WTC11 (cell line): ENCODE results near the gene CAMK2D. TPM values are rescaled to one million over a fixed set of nuclear protein-coding genes. Genes with fewer than 3 reads are reported as not detected.

ENCODE experiments used
- ATAC-seq: fragments of 200-7000 bp; cut with Tn5 transposase; 2 replicates; pipeline ENCODE4 v1.10.0; 2021; ENCODE audit warnings: mild to moderate bottlenecking, moderate library complexity
- CTCF ChIA-PET: fragments of 300-600 bp; sonication (Branson Sonifier 250); formaldehyde crosslinking; loops from one replicate; lab custom pipeline; 2021; ENCODE audit warnings: antibody characterized with exemption; lab: Charles Lee
- POLR2A ChIA-PET: fragments of 350-600 bp; sonication (Branson Sonifier 250); formaldehyde crosslinking; loops from one replicate; lab custom pipeline; 2021; ENCODE audit warnings: antibody characterized with exemption; lab: Charles Lee
- DNase-seq: peaks from one replicate; pipeline ENCODE4 v3.0.0; 2021; ENCODE audit warnings: low spot score
- H3K27ac Mint-ChIP-seq: 2 replicates; pipeline ENCODE4 v1.8.0; 2021; ENCODE audit warnings: mixed read lengths
- H3K27me3 Mint-ChIP-seq: 2 replicates; pipeline ENCODE4 v1.8.0; 2021; ENCODE audit warnings: low read depth, mild to moderate bottlenecking, moderate library complexity, mixed read lengths
- H3K36me3 Mint-ChIP-seq: 2 replicates; pipeline ENCODE4 v1.8.0; 2021; ENCODE audit warnings: mixed read lengths
- H3K4me1 Mint-ChIP-seq: 2 replicates; pipeline ENCODE4 v1.8.0; 2022; ENCODE audit warnings: mixed read lengths
- H3K4me3 Mint-ChIP-seq: 2 replicates; pipeline ENCODE4 v1.8.0; 2021; ENCODE audit warnings: mild to moderate bottlenecking, moderate library complexity, mixed read lengths
- H3K9me3 Mint-ChIP-seq: 2 replicates; pipeline ENCODE4 v1.8.0; 2021; ENCODE audit warnings: mixed read lengths
- FOXJ3 ChIP-seq: sonication (generic); formaldehyde crosslinking; IDR thresholded peaks from 2 replicates; pipeline ENCODE4 v1.9.0; 2021; ENCODE audit warnings: missing genetic modification reagents, mild to moderate bottlenecking, borderline replicate concordance
- FOXP4 ChIP-seq: sonication (generic); formaldehyde crosslinking; IDR thresholded peaks from 2 replicates; pipeline ENCODE4 v1.8.0; 2022; ENCODE audit warnings: mild to moderate bottlenecking, missing genetic modification reagents
- KAT7 ChIP-seq: sonication (generic); formaldehyde crosslinking; IDR thresholded peaks from 2 replicates; pipeline ENCODE4 v1.8.1; 2023; ENCODE audit warnings: missing genetic modification reagents, mild to moderate bottlenecking, borderline replicate concordance
- MXD4 ChIP-seq: fragments of 250-450 bp; sonication (Bioruptor Pico); IDR thresholded peaks from 2 replicates; pipeline ENCODE4 v1.8.0; 2021; ENCODE audit warnings: mild to moderate bottlenecking, moderate library complexity, borderline replicate concordance
- NR1H2 ChIP-seq: sonication (generic); formaldehyde crosslinking; IDR thresholded peaks from 2 replicates; pipeline ENCODE4 v1.9.0; 2021; ENCODE audit warnings: mild to moderate bottlenecking, moderate library complexity, missing genetic modification reagents
- NR3C1 ChIP-seq: sonication (generic); formaldehyde crosslinking; conservative IDR thresholded peaks from 2 replicates; pipeline ENCODE4 v1.8.1; 2023; ENCODE audit warnings: low read depth, mild to moderate bottlenecking, missing genetic modification reagents
- SMAD3 ChIP-seq: sonication (generic); formaldehyde crosslinking; IDR thresholded peaks from 2 replicates; pipeline ENCODE4 v1.8.0; 2022; ENCODE audit warnings: missing genetic modification reagents, mild to moderate bottlenecking, borderline replicate concordance
- SOX15 ChIP-seq: fragments of 250-450 bp; sonication (Bioruptor Pico); IDR thresholded peaks from 2 replicates; pipeline ENCODE4 v1.9.0; 2021; ENCODE audit warnings: mild to moderate bottlenecking
- ZNF219 ChIP-seq: sonication (generic); formaldehyde crosslinking; IDR thresholded peaks from 2 replicates; pipeline ENCODE4 v1.8.0; 2023; ENCODE audit warnings: missing genetic modification reagents, mild to moderate bottlenecking, borderline replicate concordance
- ZNF532 ChIP-seq: fragments of 250-450 bp; sonication (Bioruptor Pico); IDR thresholded peaks from 2 replicates; pipeline ENCODE4 v1.9.0; 2021; ENCODE audit warnings: mild to moderate bottlenecking, borderline replicate concordance
- total RNA-seq: library from RNA; stranded (reverse); gene quantifications from 3 replicates; pipeline ENCODE4 v1.2.3, GENCODE V29; 2021
- TF ChIP-seq, protein P1 (sequence below): sonication (generic); formaldehyde crosslinking; IDR thresholded peaks from 2 replicates; pipeline ENCODE4 v1.8.0; 2022; ENCODE audit warnings: missing genetic modification reagents
- TF ChIP-seq, protein P2 (sequence below): fragments of 250-450 bp; sonication (Bioruptor Pico); IDR thresholded peaks from 2 replicates; pipeline ENCODE4 v1.9.0; 2021; ENCODE audit warnings: moderate library complexity, mild to moderate bottlenecking, inconsistent platforms, borderline replicate concordance
- TF ChIP-seq, protein P3 (sequence below): sonication (generic); formaldehyde crosslinking; IDR thresholded peaks from 2 replicates; pipeline ENCODE4 v1.8.0; 2022; ENCODE audit warnings: mild to moderate bottlenecking, missing genetic modification reagents
- TF ChIP-seq, protein P4 (sequence below): sonication (generic); formaldehyde crosslinking; IDR thresholded peaks from 2 replicates; pipeline ENCODE4 v1.8.0; 2022; ENCODE audit warnings: mild to moderate bottlenecking, missing genetic modification reagents

CAMK2D gene
- total RNA-seq, 1 experiment from 2014 or later: 16.5 TPM

DNA sequence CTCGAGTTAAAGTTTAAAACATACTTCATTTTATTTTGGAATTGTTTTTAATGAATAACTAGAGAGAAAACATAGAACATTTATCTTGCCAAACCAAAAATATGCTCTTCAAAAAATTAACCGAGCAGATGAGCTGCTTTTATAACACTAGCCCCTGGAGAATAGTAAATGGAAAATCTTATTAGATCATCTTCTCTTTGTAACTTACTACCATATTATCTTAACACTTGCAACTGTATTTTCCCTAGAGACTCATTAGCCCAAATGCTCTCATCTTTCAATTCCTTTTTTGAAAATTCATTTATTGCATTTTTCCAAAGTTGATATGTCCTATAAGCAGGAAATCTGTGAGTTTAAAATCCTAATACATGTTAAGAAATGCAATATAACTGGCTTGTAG, 143.3 kb downstream of the CAMK2D start (continued):
- no peak for TF ChIP-seq ZNF532 (CRISPR knock-in tag)

- no peak for ATAC-seq
- ChIA-PET POLR2A (no interaction called here), CTCF (no interaction called here)
- Mint-ChIP-seq H3K9me3 (no peaks in the 10 kb centered on the region), H3K36me3 (no peaks in the 10 kb centered on the region), H3K27me3 (no peaks in the 10 kb centered on the region), H3K4me1 (0 out of 2 replicates have a peak, but pooled peaks cover 3% of the 10 kb centered on the region), H3K4me3 (no peak overlapping the region), H3K27ac (no peak overlapping the region)
- DNase-seq: no peak
- TF ChIP-seq NR3C1 (CRISPR knock-in tag): no peak
- no peak for TF ChIP-seq MXD4
- no peak for TF ChIP-seq ZNF219
- TF ChIP-seq KAT7 (CRISPR knock-in tag): no peak
- TF ChIP-seq NR1H2 (CRISPR knock-in tag): no peak
- TF ChIP-seq FOXJ3: no peak
- TF ChIP-seq, protein P1, sequence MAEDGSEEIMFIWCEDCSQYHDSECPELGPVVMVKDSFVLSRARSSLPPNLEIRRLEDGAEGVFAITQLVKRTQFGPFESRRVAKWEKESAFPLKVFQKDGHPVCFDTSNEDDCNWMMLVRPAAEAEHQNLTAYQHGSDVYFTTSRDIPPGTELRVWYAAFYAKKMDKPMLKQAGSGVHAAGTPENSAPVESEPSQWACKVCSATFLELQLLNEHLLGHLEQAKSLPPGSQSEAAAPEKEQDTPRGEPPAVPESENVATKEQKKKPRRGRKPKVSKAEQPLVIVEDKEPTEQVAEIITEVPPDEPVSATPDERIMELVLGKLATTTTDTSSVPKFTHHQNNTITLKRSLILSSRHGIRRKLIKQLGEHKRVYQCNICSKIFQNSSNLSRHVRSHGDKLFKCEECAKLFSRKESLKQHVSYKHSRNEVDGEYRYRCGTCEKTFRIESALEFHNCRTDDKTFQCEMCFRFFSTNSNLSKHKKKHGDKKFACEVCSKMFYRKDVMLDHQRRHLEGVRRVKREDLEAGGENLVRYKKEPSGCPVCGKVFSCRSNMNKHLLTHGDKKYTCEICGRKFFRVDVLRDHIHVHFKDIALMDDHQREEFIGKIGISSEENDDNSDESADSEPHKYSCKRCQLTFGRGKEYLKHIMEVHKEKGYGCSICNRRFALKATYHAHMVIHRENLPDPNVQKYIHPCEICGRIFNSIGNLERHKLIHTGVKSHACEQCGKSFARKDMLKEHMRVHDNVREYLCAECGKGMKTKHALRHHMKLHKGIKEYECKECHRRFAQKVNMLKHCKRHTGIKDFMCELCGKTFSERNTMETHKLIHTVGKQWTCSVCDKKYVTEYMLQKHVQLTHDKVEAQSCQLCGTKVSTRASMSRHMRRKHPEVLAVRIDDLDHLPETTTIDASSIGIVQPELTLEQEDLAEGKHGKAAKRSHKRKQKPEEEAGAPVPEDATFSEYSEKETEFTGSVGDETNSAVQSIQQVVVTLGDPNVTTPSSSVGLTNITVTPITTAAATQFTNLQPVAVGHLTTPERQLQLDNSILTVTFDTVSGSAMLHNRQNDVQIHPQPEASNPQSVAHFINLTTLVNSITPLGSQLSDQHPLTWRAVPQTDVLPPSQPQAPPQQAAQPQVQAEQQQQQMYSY (CRISPR knock-in tag): no peak
- TF ChIP-seq, protein P2, sequence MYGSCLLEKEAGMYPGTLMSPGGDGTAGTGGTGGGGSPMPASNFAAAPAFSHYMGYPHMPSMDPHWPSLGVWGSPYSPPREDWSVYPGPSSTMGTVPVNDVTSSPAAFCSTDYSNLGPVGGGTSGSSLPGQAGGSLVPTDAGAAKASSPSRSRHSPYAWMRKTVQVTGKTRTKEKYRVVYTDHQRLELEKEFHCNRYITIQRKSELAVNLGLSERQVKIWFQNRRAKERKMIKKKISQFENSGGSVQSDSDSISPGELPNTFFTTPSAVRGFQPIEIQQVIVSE (CRISPR knock-in tag): no peak
- TF ChIP-seq, protein P3, sequence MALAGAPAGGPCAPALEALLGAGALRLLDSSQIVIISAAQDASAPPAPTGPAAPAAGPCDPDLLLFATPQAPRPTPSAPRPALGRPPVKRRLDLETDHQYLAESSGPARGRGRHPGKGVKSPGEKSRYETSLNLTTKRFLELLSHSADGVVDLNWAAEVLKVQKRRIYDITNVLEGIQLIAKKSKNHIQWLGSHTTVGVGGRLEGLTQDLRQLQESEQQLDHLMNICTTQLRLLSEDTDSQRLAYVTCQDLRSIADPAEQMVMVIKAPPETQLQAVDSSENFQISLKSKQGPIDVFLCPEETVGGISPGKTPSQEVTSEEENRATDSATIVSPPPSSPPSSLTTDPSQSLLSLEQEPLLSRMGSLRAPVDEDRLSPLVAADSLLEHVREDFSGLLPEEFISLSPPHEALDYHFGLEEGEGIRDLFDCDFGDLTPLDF: no peak
- no peak for TF ChIP-seq SOX15 (CRISPR knock-in tag)
- no peak for TF ChIP-seq SMAD3 (CRISPR knock-in tag)
- no peak for TF ChIP-seq FOXP4 (CRISPR knock-in tag)
- TF ChIP-seq, protein P4, sequence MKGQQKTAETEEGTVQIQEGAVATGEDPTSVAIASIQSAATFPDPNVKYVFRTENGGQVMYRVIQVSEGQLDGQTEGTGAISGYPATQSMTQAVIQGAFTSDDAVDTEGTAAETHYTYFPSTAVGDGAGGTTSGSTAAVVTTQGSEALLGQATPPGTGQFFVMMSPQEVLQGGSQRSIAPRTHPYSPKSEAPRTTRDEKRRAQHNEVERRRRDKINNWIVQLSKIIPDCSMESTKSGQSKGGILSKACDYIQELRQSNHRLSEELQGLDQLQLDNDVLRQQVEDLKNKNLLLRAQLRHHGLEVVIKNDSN (CRISPR knock-in tag): no peak
Observed at GRCh38 chr4:113617195-113617594, 144.3 kb downstream of the CAMK2D start.
